Gastroesophageal sphincter (tissue), 3 donors: ENCODE data around the gene CENPN.

Experiments
- CTCF ChIP-seq, 4 experiments: fragments of 200-600 bp in 2 of 4; fragments of 450-650 bp in 2 of 4; sonication (generic) in 1 of 4; IDR thresholded peaks; one replicate each; pipeline ENCODE4 v1.5.1; 2017 to 2019; ENCODE audit warnings: antibody characterized with exemption in 4 of 4, mild to moderate bottlenecking in 2 of 4, moderate library complexity in 2 of 4
- EP300 ChIP-seq: sonication (generic); formaldehyde crosslinking; IDR thresholded peaks from one replicate; pipeline ENCODE4 v1.6.1; 2017; ENCODE audit warnings: antibody characterized with exemption, mild to moderate bottlenecking
- POLR2A ChIP-seq, 2 donors: fragments of 450-650 bp; IDR thresholded peaks; one replicate each; pipeline ENCODE4 v1.6.1; 2017; ENCODE audit warnings: antibody characterized with exemption in 2 of 2, mild to moderate bottlenecking in 2 of 2, moderate library complexity in 1 of 2

GRCh38 chr16:81003064-81003463, 4.0 kb upstream of the CENPN start:
- no peak for TF ChIP-seq EP300
- TF ChIP-seq POLR2A (IDR thresholded peaks at IDR 0.05) = no peak
- no peak for TF ChIP-seq CTCF (IDR thresholded peaks at IDR 0.05)
